Large intestine (tissue), 3 donors: ENCODE data around the gene PAK4. TPM values are rescaled to one million over a fixed set of nuclear protein-coding genes. Genes with fewer than 3 reads are reported as not detected.

Source experiments
- DNase-seq, 2 donors: peaks; one replicate each; pipeline versions ENCODE4 v3.0.0 to v3.0.0-alpha.2; 2013
- H3K27ac ChIP-seq: one replicate; pipeline ENCODE4 v1.5.1; 2013; ENCODE audit warnings: low read length
- H3K27me3 ChIP-seq: 2 replicates; pipeline ENCODE4 v1.6.1; 2013; ENCODE audit warnings: low read length; ENCODE audit not compliant: control insufficient read depth, insufficient read depth
- H3K36me3 ChIP-seq: 2 replicates; pipeline ENCODE4 v1.6.1; 2013; ENCODE audit warnings: low read length; ENCODE audit not compliant: control insufficient read depth, insufficient read depth
- H3K4me1 ChIP-seq: one replicate; pipeline ENCODE4 v1.6.1; 2013; ENCODE audit warnings: low read length; ENCODE audit not compliant: control insufficient read depth, insufficient read depth
- H3K4me3 ChIP-seq: one replicate; pipeline ENCODE4 v1.5.1; 2013; ENCODE audit warnings: low read length
- H3K9me3 ChIP-seq: one replicate; pipeline ENCODE4 v1.6.1; 2013; ENCODE audit warnings: mild to moderate bottlenecking, low read depth, low read length, moderate library complexity; ENCODE audit not compliant: control insufficient read depth
- whole genome bisulfite sequencing: methylation state at CpG from one replicate; pipeline ENCODE4 v1.1.5; 2013; ENCODE audit warnings: low lambda C conversion rate; ENCODE audit not compliant: insufficient coverage; 5-methylcytosine and 5-hydroxymethylcytosine counted together
- polyA plus RNA-seq: library from polyadenylated mRNA; unstranded; fragments of 120-200 nt; gene quantifications from one replicate; pipeline ENCODE4 v1.2.1, GENCODE V29; 2013

PAK4 gene
- polyA plus RNA-seq, 1 donor = 59.6 TPM

DNA sequence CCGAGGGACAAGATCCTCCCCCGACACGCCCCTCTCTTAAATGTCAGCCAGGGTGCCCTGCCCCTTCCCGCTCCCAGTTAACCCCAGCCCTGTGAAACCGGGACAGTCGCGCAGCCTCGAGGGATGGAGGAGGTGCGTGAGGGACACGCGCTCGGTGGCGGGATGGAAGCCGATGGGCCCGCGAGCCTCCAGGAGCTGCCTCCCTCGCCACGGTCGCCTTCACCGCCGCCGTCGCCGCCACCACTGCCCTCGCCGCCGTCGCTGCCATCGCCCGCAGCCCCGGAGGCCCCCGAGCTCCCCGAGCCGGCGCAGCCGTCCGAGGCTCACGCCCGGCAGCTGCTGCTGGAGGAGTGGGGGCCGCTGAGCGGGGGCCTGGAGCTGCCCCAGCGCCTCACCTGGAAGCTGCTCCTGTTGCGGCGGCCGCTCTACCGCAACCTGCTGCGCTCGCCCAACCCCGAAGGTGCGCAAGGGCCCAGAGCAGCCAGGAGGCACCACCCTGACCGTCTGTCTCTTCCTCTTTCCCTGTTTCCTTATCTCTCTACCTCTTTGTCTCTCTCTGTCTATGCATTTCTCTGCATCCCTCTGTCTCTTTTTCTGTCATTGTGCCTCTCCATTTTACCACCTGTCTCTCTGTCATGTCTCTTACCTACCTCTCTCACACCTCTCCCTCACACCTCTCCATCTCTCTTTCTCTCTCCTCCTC is 71.4 kb downstream of the PAK4 start, which contains the start of gene NCCRP1:
Gene NCCRP1, plus strand, starts transcription at position 105 of the 703 bp plus-strand sequence. Its CDS starts 19 bp downstream, at position 124.
- H3K36me3 ChIP-seq = no peaks in the 10 kb centered on the region
- DNase-seq = no peak
- no peak within 1 kb of the TSS for H3K4me3 ChIP-seq
- peaks cover 3% of the 10 kb centered on the region for H3K9me3 ChIP-seq
- peaks cover 64% of the 10 kb centered on the region for H3K27me3 ChIP-seq
- no peak within 1 kb of the TSS for H3K27ac ChIP-seq
- 10% methylated on average over 2 of the region's 51 CpGs for WGBS
- H3K4me1 ChIP-seq = peaks cover 19% of the 10 kb centered on the region

DNA sequence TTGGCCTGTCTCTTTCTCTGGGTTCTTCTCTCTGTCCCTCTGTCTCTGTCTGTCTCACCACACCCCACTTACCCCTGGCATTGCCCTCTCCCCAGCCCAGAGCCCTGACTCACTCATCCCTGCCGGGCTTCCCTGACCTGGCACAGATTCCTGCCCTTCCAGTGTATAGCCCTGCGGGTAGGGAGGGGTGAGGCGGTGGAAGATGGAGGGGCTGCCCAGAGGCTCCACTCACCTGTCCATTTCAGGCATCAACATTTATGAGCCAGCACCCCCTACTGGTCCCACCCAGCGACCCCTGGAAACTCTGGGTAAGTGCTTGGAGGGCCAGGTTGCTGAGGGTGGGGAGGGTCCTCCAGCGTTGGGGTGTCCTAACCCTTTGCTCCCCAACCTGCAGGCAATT is 72.2 kb downstream of the PAK4 start:
- peaks cover 19% of the 10 kb centered on the region for H3K4me1 ChIP-seq
- peaks cover 3% of the 10 kb centered on the region for H3K9me3 ChIP-seq
- DNase-seq = no peak
- no peak overlapping the region for H3K4me3 ChIP-seq
- H3K36me3 ChIP-seq = no peaks in the 10 kb centered on the region
- WGBS = no CpG with 5 or more reads among the region's 5 CpGs
- no peak overlapping the region for H3K27ac ChIP-seq
- H3K27me3 ChIP-seq = peaks cover 67% of the 10 kb centered on the region

DNA sequence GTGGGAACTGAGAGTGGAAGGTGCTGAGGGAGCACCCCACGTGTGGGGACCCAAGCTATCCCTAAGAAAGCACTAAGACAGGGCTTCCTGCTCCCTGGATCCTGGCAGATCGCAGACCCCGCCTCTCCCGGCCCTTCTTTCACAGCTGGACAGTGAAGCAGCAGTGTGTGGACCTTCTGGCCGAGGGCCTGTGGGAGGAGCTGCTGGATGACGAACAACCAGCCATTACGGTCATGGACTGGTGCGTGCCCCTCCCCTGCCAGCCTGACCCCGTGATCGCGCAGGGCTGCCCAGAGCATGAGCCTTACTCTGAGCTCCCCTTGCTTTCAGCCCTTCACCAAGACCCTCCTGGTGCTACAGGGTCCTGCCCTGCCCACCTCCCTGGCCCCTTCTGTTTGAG is 73.4 kb downstream of the PAK4 start:
- no peak for DNase-seq
- Histone ChIP-seq H3K27ac (no peak overlapping the region), H3K36me3 (no peaks in the 10 kb centered on the region), H3K4me1 (peaks cover 13% of the 10 kb centered on the region), H3K4me3 (no peak overlapping the region), H3K9me3 (peaks cover 9% of the 10 kb centered on the region), H3K27me3 (peaks cover 80% of the 10 kb centered on the region)
- WGBS = no CpG with 5 or more reads among the region's 11 CpGs

DNA sequence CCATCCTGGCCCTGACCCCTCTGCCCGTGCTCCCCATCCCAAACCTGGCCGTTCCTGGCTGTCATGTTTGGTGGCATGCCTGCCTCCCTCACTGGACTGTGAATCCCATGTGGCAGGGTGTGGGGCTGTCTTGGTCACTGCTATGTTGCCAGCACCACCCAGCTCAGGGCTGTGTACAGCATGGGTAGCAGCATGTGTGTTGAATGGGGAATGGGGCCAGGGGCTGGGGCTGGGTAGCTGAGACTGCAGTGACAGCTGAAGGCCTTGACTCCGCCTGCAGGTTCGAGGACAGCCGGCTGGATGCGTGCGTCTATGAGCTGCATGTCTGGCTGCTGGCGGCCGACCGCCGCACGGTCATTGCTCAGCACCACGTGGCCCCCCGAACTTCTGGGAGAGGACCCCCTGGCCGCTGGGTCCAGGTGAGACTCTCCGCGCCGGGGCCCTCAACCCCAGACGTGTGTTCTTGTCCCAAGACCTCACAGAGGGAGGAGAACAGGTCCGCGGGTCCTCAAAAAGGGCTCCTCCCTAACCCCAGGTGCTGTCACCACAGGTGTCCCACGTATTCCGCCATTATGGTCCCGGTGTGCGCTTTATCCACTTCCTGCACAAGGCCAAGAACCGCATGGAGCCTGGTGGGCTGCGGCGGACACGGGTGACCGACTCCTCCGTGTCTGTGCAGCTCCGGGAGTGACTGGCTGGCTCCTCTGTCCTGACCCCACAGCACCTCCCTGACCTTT is 74.6 kb downstream of the PAK4 start:
- no peaks in the 10 kb centered on the region for H3K36me3 ChIP-seq
- DNase-seq = no peak
- H3K4me1 ChIP-seq = peaks cover 16% of the 10 kb centered on the region
- no peak overlapping the region for H3K4me3 ChIP-seq
- no peak overlapping the region for H3K27ac ChIP-seq
- H3K9me3 ChIP-seq = peaks cover 9% of the 10 kb centered on the region
- H3K27me3 ChIP-seq = peaks cover 78% of the 10 kb centered on the region
- WGBS = no CpG with 5 or more reads among the region's 32 CpGs

DNA sequence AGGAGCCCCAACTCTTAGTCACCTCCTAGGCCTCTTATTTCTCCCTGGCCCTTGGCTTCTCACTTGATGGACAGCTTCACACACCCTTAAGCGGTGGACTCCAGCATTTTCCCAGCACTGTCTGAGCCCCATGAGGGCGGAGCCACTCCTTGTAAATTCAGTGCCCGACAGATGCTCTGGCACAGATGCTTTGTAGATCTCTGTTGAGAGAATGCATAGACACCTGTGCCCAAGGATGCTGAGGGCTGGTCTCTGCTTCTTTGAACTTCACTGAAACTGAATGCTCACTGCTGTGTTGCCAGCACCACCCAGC is 75.2 kb downstream of the PAK4 start:
- WGBS = no CpG with 5 or more reads among the region's 3 CpGs
- Histone ChIP-seq H3K4me3 (no peak overlapping the region), H3K9me3 (peaks cover 9% of the 10 kb centered on the region), H3K4me1 (peaks cover 19% of the 10 kb centered on the region), H3K27ac (no peak overlapping the region), H3K27me3 (peaks cover 74% of the 10 kb centered on the region), H3K36me3 (no peaks in the 10 kb centered on the region)
- DNase-seq = no peak

DNA sequence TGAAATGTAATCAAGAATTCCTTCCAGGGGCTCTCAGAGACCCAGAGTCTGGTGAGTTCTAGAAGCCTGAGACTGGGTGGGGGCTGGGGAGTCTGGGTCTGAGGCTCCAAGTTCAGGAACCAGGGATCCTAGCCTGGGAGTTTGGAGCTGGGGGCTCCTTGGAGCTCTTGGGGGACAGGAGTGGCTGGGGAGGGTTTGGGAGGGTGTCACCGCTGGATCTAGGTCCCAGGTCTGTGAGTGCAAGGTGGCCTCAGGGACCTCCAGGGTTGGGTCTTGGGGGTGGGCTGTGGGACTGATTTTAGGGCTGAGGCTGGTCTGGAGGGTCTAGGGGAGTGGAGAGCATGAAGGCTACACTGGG is 77.4 kb downstream of the PAK4 start:
- no peak overlapping the region for H3K27ac ChIP-seq
- no peaks in the 10 kb centered on the region for H3K36me3 ChIP-seq
- peaks cover 13% of the 10 kb centered on the region for H3K4me1 ChIP-seq
- DNase-seq = no peak
- H3K9me3 ChIP-seq = peaks cover 9% of the 10 kb centered on the region
- H3K27me3 ChIP-seq = peaks cover 52% of the 10 kb centered on the region
- H3K4me3 ChIP-seq = no peak overlapping the region
- no CpG with 5 or more reads among the region's 1 CpG for WGBS

DNA sequence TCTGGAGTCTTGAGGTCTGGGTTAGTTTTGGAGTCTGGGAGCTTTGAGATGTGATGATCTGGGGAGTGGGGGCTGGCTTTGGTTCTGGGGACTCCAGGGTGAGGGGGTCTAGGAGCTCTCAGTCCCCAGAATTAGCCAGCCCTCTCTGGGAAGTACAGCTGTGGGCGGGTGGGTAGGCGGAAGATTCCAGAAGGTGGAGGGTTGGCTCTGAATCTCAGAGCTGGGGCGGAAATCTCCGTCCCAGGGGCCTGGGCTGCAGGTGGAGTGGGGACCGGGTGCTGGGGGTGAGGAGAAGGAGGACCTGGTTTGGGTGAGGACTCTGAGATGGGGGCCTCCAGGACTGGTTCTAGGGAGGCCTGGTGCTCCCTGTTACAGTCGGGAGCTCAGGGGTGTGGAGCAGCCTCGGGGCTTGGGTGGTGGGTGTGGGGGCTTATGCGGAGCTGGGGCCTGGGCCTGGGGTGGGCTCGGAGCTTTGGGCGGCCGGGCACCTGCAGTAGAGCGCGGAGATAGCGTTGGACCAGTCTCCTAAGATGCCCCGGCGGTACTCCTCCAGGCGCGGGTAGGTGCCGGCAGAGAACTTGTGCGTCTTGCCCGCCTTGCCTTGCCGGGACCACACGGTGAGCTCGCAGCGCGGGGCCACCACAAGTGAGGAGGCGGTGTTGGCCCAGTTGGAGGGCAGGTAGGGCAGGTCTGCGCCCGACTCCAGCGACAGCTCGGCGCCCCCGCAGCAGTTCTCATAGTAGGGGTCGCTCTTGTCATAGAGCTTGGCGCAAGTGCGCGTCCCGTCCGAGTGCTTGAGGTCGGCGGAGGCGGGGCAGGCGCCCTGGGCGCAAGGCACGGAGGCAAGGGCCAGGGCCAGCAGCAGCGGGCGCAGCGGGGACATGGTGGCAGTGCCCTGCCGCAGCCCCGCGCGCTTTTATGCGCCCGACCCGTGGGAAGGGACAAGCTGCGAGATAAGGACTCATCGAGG is 78.1 kb downstream of the PAK4 start, which contains the start of gene SYCN:
Gene SYCN, minus strand, starts transcription at position 892 of the 970 bp plus-strand sequence. Its CDS starts 9 bp downstream, at position 883.
- no peak within 1 kb of the TSS for H3K4me3 ChIP-seq
- H3K27me3 ChIP-seq = peaks cover 46% of the 10 kb centered on the region
- H3K4me1 ChIP-seq = peaks cover 13% of the 10 kb centered on the region

DNA sequence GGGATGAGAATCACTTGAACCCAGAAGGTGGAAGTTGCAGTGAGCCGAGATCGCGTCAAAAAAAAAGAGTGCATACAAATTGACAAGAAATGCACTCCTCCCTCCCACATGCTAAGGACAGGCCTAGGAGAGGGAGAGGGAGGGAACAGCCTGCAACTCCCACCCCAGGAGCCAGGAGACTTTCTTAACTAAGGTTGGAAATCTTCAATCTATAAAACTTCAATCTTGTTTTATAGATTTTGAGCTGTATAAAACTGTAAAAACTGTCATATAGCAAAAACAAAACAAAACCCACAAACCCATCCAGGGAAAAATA is 79.8 kb downstream of the PAK4 start:
- no peak overlapping the region for H3K27ac ChIP-seq
- H3K9me3 ChIP-seq = peaks cover 6% of the 10 kb centered on the region
- no peak overlapping the region for H3K4me3 ChIP-seq
- no peaks in the 10 kb centered on the region for H3K36me3 ChIP-seq
- DNase-seq = no peak
- H3K4me1 ChIP-seq = peaks cover 13% of the 10 kb centered on the region
- WGBS = no CpG with 5 or more reads among the region's 3 CpGs
- peaks cover 31% of the 10 kb centered on the region for H3K27me3 ChIP-seq

More for the DNA sequence above, 78.1 kb downstream of the PAK4 start, which contains the start of gene SYCN:
- no peak within 1 kb of the TSS for H3K27ac ChIP-seq
- no peak for DNase-seq
- peaks cover 9% of the 10 kb centered on the region for H3K9me3 ChIP-seq
- no peaks in the 10 kb centered on the region for H3K36me3 ChIP-seq
- no CpG with 5 or more reads among the region's 57 CpGs for WGBS

DNA sequence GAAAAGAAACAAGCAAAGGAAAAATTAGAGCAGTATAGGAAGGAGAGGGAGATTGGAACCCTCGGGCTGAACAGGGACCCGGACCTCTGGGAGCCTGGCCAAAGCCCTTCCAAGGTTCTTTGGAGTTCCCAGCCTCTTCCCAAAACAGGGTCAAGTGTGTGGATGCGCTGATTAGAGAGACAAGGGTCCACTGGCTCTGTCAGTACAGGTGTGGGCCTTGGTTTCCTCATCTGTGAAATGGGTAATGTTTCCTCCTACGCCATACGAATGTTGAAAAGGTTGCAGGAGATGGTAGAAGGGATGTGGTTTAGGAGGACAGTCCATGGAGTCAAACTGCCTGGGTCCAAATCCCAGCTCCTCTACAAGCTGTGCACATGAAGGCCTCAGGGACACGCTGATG is 80.5 kb downstream of the PAK4 start:
- no peak overlapping the region for H3K27ac ChIP-seq
- H3K4me3 ChIP-seq = no peak overlapping the region
- DNase-seq = no peak
- peaks cover 6% of the 10 kb centered on the region for H3K9me3 ChIP-seq
- WGBS = no CpG with 5 or more reads among the region's 6 CpGs
- H3K36me3 ChIP-seq = no peaks in the 10 kb centered on the region
- H3K27me3 ChIP-seq = peaks cover 26% of the 10 kb centered on the region
- H3K4me1 ChIP-seq = peaks cover 13% of the 10 kb centered on the region

DNA sequence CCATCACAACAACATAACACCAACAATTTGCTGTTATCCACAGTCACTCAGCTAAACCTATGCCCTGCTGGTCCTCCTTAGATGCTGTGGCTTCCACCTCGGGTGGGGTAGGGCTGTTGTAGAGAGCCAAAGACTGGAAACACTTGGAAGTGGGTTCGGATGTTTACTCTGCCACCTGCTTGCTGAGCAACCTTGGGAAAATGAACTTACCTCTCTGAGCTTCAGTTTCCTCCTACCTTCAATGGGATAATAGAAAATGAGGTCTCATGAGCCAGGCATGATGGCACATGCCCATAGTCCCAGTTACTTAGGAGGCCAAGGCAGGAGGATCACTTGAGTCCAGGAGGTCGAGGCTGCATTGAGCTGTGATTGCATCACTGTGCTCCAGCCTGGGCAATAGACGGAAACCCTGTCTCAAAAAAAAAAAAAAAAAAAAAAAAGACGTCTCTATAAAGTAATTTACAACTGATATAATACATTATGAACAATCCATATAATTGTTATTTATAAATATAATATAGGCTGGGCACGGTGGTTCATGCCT is 81.8 kb downstream of the PAK4 start:
- no CpG with 5 or more reads among the region's 6 CpGs for WGBS
- Histone ChIP-seq H3K4me3 (no peak overlapping the region), H3K4me1 (peaks cover 13% of the 10 kb centered on the region), H3K36me3 (no peaks in the 10 kb centered on the region), H3K9me3 (peaks cover 6% of the 10 kb centered on the region), H3K27me3 (peaks cover 23% of the 10 kb centered on the region), H3K27ac (no peak overlapping the region)
- DNase-seq = no peak
